H9 (cell line): ENCODE data around the gene FADS1. TPM values are rescaled to one million over a fixed set of nuclear protein-coding genes. Genes with fewer than 3 reads are reported as not detected.

Experiments used
- DNase-seq: peaks from one replicate; pipeline ENCODE4 v3.0.0-alpha.2; 2017
- H2AFZ ChIP-seq: one replicate; pipeline ENCODE4 v1.6.1; 2013; ENCODE audit warnings: mild to moderate bottlenecking, low read length, control low read depth, moderate library complexity
- H2AK5ac ChIP-seq: 2 replicates; pipeline ENCODE4 v1.6.1; 2013; ENCODE audit warnings: low read length, control low read depth, mixed read lengths; ENCODE audit not compliant: insufficient read length
- H2BK120ac ChIP-seq: one replicate; pipeline ENCODE4 v1.6.1; 2013; ENCODE audit warnings: low read depth, mild to moderate bottlenecking, low read length, control low read depth, inconsistent platforms; ENCODE audit not compliant: poor library complexity, severe bottlenecking
- H2BK12ac ChIP-seq: 2 replicates; pipeline ENCODE4 v1.6.1; 2013; ENCODE audit warnings: low read length, control low read depth, mixed read lengths, low read depth; ENCODE audit not compliant: insufficient read length
- H2BK15ac ChIP-seq: 2 replicates; pipeline ENCODE4 v1.6.1; 2013; ENCODE audit warnings: low read depth, low read length, control low read depth
- H2BK20ac ChIP-seq: one replicate; pipeline ENCODE4 v1.6.1; 2013; ENCODE audit warnings: low read depth, mild to moderate bottlenecking, low read length, control low read depth, inconsistent platforms; ENCODE audit not compliant: poor library complexity, severe bottlenecking
- H2BK5ac ChIP-seq: 2 replicates; pipeline ENCODE4 v1.6.1; 2013; ENCODE audit warnings: low read length, control low read depth, mixed read lengths; ENCODE audit not compliant: insufficient read length
- H3K14ac ChIP-seq: 2 replicates; pipeline ENCODE4 v1.6.1; 2013; ENCODE audit warnings: low read length, control low read depth; ENCODE audit not compliant: insufficient read depth
- H3K18ac ChIP-seq: 2 replicates; pipeline ENCODE4 v1.6.1; 2013; ENCODE audit warnings: low read depth, mild to moderate bottlenecking, mixed read lengths, low read length, control low read depth; ENCODE audit not compliant: insufficient read length
- H3K23ac ChIP-seq: 2 replicates; pipeline ENCODE4 v1.6.1; 2013; ENCODE audit warnings: low read length, control low read depth, mixed read lengths, low read depth; ENCODE audit not compliant: insufficient read length
- H3K23me2 ChIP-seq: 2 replicates; pipeline ENCODE4 v1.6.1; 2013; ENCODE audit warnings: low read depth, mild to moderate bottlenecking, mixed read lengths, low read length, control low read depth; ENCODE audit not compliant: insufficient read length, poor library complexity, severe bottlenecking
- H3K27ac ChIP-seq: 2 replicates; pipeline ENCODE4 v1.5.1; 2013; ENCODE audit warnings: low read length, control low read depth, mixed read lengths, low read depth; ENCODE audit not compliant: insufficient read length
- H3K27me3 ChIP-seq: 2 replicates; pipeline ENCODE4 v1.6.1; 2013; ENCODE audit warnings: low read length, control low read depth, inconsistent platforms; ENCODE audit not compliant: insufficient read depth
- H3K4ac ChIP-seq: 2 replicates; pipeline ENCODE4 v1.6.1; 2013; ENCODE audit warnings: low read depth, mild to moderate bottlenecking, control low read depth, inconsistent platforms, low read length, moderate library complexity
- H3K4me1 ChIP-seq: 2 replicates; pipeline ENCODE4 v1.6.1; 2013; ENCODE audit warnings: low read length, control low read depth, inconsistent platforms; ENCODE audit not compliant: insufficient read depth
- H3K4me2 ChIP-seq: 2 replicates; pipeline ENCODE4 v1.6.1; 2013; ENCODE audit warnings: low read length, control low read depth, mixed read lengths; ENCODE audit not compliant: insufficient read length, insufficient read depth
- H3K56ac ChIP-seq: 2 replicates; pipeline ENCODE4 v1.6.1; 2013; ENCODE audit warnings: low read depth, mild to moderate bottlenecking, mixed read lengths, low read length, control low read depth; ENCODE audit not compliant: insufficient read length
- H3K79me1 ChIP-seq: 2 replicates; pipeline ENCODE4 v1.6.1; 2013; ENCODE audit warnings: low read depth, mild to moderate bottlenecking, moderate library complexity, low read length, control low read depth, inconsistent platforms; ENCODE audit not compliant: insufficient read depth, poor library complexity, severe bottlenecking
- H3K79me2 ChIP-seq: 2 replicates; pipeline ENCODE4 v1.6.1; 2013; ENCODE audit warnings: low read length, control low read depth, inconsistent platforms; ENCODE audit not compliant: insufficient read depth
- H3K9ac ChIP-seq: 2 replicates; pipeline ENCODE4 v1.6.1; 2013; ENCODE audit warnings: low read length, control low read depth, mixed read lengths; ENCODE audit not compliant: insufficient read length; ENCODE audit errors: extremely low read depth
- H3K9me3 ChIP-seq: one replicate; pipeline ENCODE4 v1.6.1; 2013; ENCODE audit warnings: low read depth, low read length, inconsistent platforms; ENCODE audit not compliant: control insufficient read depth
- H3T11ph ChIP-seq: one replicate; pipeline ENCODE4 v1.6.1; 2013; ENCODE audit warnings: mild to moderate bottlenecking, low read length, control low read depth, inconsistent platforms
- H4K20me1 ChIP-seq: one replicate; pipeline ENCODE4 v1.6.1; 2013; ENCODE audit not compliant: control insufficient read depth, insufficient read length, insufficient read depth
- H4K5ac ChIP-seq: 2 replicates; pipeline ENCODE4 v1.6.1; 2013; ENCODE audit warnings: low read depth, mild to moderate bottlenecking, mixed read lengths, low read length, control low read depth; ENCODE audit not compliant: insufficient read length
- H4K8ac ChIP-seq: replicated peaks from 2 replicates; pipeline ENCODE4 v1.6.1; 2013; ENCODE audit warnings: low read length, control low read depth, mixed read lengths, low read depth; ENCODE audit not compliant: insufficient read length
- H4K91ac ChIP-seq: 2 replicates; pipeline ENCODE4 v1.6.1; 2013; ENCODE audit warnings: low read depth, mild to moderate bottlenecking, moderate library complexity, mixed read lengths, low read length, control low read depth; ENCODE audit not compliant: insufficient read length
- H3K27ac Mint-ChIP-seq, 3 experiments: 2 replicates in 2 of 3; 3 replicates in 1 of 3; pipeline ENCODE4 v1.8.0; 2020 to 2021; ENCODE audit warnings: mixed read lengths in 3 of 3, mild to moderate bottlenecking in 1 of 3, moderate library complexity in 1 of 3
- H3K27me3 Mint-ChIP-seq: 2 replicates; pipeline ENCODE4 v1.8.0; 2021; ENCODE audit warnings: low read depth, mild to moderate bottlenecking, moderate library complexity, mixed read lengths
- H3K36me3 Mint-ChIP-seq, 3 experiments: 2 replicates in 2 of 3; 3 replicates in 1 of 3; pipeline ENCODE4 v1.8.0; 2020 to 2021; ENCODE audit warnings: low read depth in 3 of 3, mixed read lengths in 3 of 3; ENCODE audit not compliant: insufficient read depth in 1 of 3
- H3K4me1 Mint-ChIP-seq, 2 experiments: 2 replicates each; pipeline ENCODE4 v1.8.0; 2020; ENCODE audit warnings: mixed read lengths in 2 of 2
- H3K4me3 Mint-ChIP-seq, 2 experiments: 2 replicates in 1 of 2; 3 replicates in 1 of 2; pipeline ENCODE4 v1.8.0; 2020 to 2021; ENCODE audit warnings: mild to moderate bottlenecking in 2 of 2, mixed read lengths in 2 of 2, moderate library complexity in 1 of 2
- H3K9me3 Mint-ChIP-seq, 2 experiments: 2 replicates in 1 of 2; 3 replicates in 1 of 2; pipeline ENCODE4 v1.8.0; 2020; ENCODE audit warnings: mild to moderate bottlenecking in 2 of 2, mixed read lengths in 2 of 2, moderate library complexity in 1 of 2
- WGBS: extraction: QIAGEN DNeasy Blood & Tissue Kit; methylation state at CpG from one replicate; pipeline ENCODE4 v1.1.7; 2013; ENCODE audit warnings: missing lambda C conversion rate, low lambda C conversion rate, mixed read lengths; ENCODE audit not compliant: insufficient read length; ENCODE audit errors: extremely low coverage; 5-methylcytosine and 5-hydroxymethylcytosine counted together
- total RNA-seq: library from RNA; stranded (reverse); gene quantifications from 2 replicates; pipeline ENCODE4 v1.2.1, GENCODE V29; 2021
- TF ChIP-seq, protein P1 (sequence below): fragments of 200-600 bp; sonication (generic); conservative IDR thresholded peaks from 3 replicates; pipeline ENCODE4 v1.8.0; 2021; ENCODE audit warnings: antibody characterized with exemption, mild to moderate bottlenecking

The FADS1 gene
- total RNA-seq, 1 experiment from 2014 or later: 125 TPM

DNA sequence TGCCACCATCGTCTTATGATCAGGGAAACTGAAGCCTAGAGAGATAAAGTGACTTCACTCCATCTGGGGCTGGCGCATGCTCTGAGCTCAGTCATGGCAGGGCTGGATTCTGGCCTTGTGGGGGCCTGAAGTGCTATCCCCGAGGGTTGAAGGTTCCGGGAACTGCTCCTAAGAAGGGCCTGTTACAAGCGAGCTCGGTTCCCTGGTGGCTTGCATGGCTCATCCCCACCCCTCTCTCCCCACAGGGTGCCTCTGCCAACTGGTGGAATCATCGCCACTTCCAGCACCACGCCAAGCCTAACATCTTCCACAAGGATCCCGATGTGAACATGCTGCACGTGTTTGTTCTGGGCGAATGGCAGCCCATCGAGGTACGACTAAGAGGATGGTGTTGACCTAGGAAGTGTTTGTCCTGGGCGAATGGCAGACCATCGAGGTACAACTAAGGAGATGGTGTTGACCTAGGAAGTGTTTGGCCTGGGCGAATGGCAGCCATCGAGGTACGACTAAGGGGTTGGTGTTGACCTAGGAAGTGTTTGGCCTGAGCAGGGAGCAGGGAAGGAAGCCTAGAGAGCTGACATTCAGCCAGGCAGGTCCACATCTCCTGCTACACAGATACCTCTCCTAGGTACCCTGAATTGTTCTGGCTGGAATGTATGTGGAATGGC, 31.2 kb upstream of the FADS1 start:
- Mint-ChIP-seq H3K4me3 (no peak overlapping the region), H3K4me1 (peaks cover 0 to 6% of the 10 kb centered on the region in 2 experiments; a peak in 3 of 4 replicates)
- TF ChIP-seq, protein P1, sequence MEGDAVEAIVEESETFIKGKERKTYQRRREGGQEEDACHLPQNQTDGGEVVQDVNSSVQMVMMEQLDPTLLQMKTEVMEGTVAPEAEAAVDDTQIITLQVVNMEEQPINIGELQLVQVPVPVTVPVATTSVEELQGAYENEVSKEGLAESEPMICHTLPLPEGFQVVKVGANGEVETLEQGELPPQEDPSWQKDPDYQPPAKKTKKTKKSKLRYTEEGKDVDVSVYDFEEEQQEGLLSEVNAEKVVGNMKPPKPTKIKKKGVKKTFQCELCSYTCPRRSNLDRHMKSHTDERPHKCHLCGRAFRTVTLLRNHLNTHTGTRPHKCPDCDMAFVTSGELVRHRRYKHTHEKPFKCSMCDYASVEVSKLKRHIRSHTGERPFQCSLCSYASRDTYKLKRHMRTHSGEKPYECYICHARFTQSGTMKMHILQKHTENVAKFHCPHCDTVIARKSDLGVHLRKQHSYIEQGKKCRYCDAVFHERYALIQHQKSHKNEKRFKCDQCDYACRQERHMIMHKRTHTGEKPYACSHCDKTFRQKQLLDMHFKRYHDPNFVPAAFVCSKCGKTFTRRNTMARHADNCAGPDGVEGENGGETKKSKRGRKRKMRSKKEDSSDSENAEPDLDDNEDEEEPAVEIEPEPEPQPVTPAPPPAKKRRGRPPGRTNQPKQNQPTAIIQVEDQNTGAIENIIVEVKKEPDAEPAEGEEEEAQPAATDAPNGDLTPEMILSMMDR: no peak

More for the DNA sequence above, 31.2 kb upstream of the FADS1 start:
- no peak overlapping the region for H2BK12ac ChIP-seq
- no peak overlapping the region for H3K23ac ChIP-seq
- H3K4me2 ChIP-seq: no peak overlapping the region
- H3K4me1 ChIP-seq: no peaks in the 10 kb centered on the region
- H2AFZ ChIP-seq: no peak overlapping the region
- no peaks in the 10 kb centered on the region for H3K79me1 ChIP-seq
- peak overlapping the region; percentile 26 for H4K5ac ChIP-seq
- Mint-ChIP-seq H3K36me3 (peaks cover 66 to 92% (median 90%) of the 10 kb centered on the region in 3 experiments), H3K27ac (peak overlapping the region in 2 of 3 experiments; percentile 44 to 53; a peak in 1 of 7 replicates), H3K27me3 (no peaks in the 10 kb centered on the region), H3K9me3 (no peaks in the 10 kb centered on the region)
- H2BK5ac ChIP-seq: no peak overlapping the region
- no peak overlapping the region; the same call in 1 of the 2 replicates for H3K14ac ChIP-seq
- no peak overlapping the region for H2BK120ac ChIP-seq
- H3K9me3 ChIP-seq: no peaks in the 10 kb centered on the region
- no peak overlapping the region for H3K4ac ChIP-seq
- no peak overlapping the region for H4K91ac ChIP-seq
- no peak for DNase-seq
- H3K9ac ChIP-seq: no peak overlapping the region
- WGBS: no CpG with 5 or more reads among the region's 18 CpGs
- H2BK20ac ChIP-seq: no peak overlapping the region
- no peak overlapping the region for H3T11ph ChIP-seq
- H2BK15ac ChIP-seq: no peak overlapping the region
- no peaks in the 10 kb centered on the region for H3K27me3 ChIP-seq
- H3K18ac ChIP-seq: no peak overlapping the region
- H4K20me1 ChIP-seq: no peaks in the 10 kb centered on the region
- H3K56ac ChIP-seq: no peak overlapping the region
- no peaks in the 10 kb centered on the region for H3K23me2 ChIP-seq
- H3K79me2 ChIP-seq: no peaks in the 10 kb centered on the region; the same call in 1 of the 2 replicates
- no peak overlapping the region for H3K27ac ChIP-seq
- H2AK5ac ChIP-seq: no peak overlapping the region
- no peak overlapping the region for H4K8ac ChIP-seq
